Ishikawa (cell line): ENCODE measurements around the gene DEAF1.

Experiments used
- CEBPB ChIP-seq: IDR thresholded peaks from 2 replicates; pipeline ENCODE4 v1.6.1; 2012
- CREB1 ChIP-seq: IDR thresholded peaks from 2 replicates; pipeline ENCODE4 v1.6.1; 2012; ENCODE audit warnings: low read depth
- EGR1 ChIP-seq: IDR thresholded peaks from 2 replicates; pipeline ENCODE4 v1.6.1; 2012
- EP300 ChIP-seq: IDR thresholded peaks from 2 replicates; pipeline ENCODE4 v1.6.1; 2012; ENCODE audit warnings: borderline replicate concordance
- FOXM1 ChIP-seq: IDR thresholded peaks from 2 replicates; pipeline ENCODE4 v1.6.1; 2012; ENCODE audit warnings: low read depth, borderline replicate concordance
- NFIC ChIP-seq: IDR thresholded peaks from 2 replicates; pipeline ENCODE4 v1.6.1; 2012
- RAD21 ChIP-seq: IDR thresholded peaks from 2 replicates; pipeline ENCODE4 v1.6.1; 2012; ENCODE audit warnings: low read depth
- TAF1 ChIP-seq: IDR thresholded peaks from 2 replicates; pipeline ENCODE4 v1.6.1; 2012; ENCODE audit warnings: low read depth, mild to moderate bottlenecking
- TCF12 ChIP-seq: IDR thresholded peaks from 2 replicates; pipeline ENCODE4 v1.6.1; 2012; ENCODE audit warnings: low read depth
- TEAD4 ChIP-seq: IDR thresholded peaks from 2 replicates; pipeline ENCODE4 v1.6.1; 2012
- YY1 ChIP-seq: IDR thresholded peaks from 2 replicates; pipeline ENCODE4 v1.6.1; 2012; ENCODE audit warnings: low read depth
- ZBTB7A ChIP-seq: IDR thresholded peaks from 2 replicates; pipeline ENCODE4 v1.6.1; 2012; ENCODE audit warnings: low read depth
- TF ChIP-seq, protein P1 (sequence below): IDR thresholded peaks from 2 replicates; pipeline ENCODE4 v1.6.1; 2012
- TF ChIP-seq, protein P2 (sequence below): IDR thresholded peaks from 2 replicates; pipeline ENCODE4 v1.6.1; 2012; ENCODE audit warnings: low read depth, mild to moderate bottlenecking
- TF ChIP-seq, protein P3 (sequence below): IDR thresholded peaks from 2 replicates; pipeline ENCODE4 v1.6.1; 2012

The DEAF1 gene

GRCh38 chr11:690738-691633 lies 4.0 kb downstream of the DEAF1 start:
- TF ChIP-seq TEAD4 (no peak), EP300 (no peak), ZBTB7A (no peak), YY1 (no peak), CREB1 (no peak), NFIC (no peak)
- TF ChIP-seq, protein P1, sequence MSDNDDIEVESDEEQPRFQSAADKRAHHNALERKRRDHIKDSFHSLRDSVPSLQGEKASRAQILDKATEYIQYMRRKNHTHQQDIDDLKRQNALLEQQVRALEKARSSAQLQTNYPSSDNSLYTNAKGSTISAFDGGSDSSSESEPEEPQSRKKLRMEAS: no peak
- TF ChIP-seq, protein P2, sequence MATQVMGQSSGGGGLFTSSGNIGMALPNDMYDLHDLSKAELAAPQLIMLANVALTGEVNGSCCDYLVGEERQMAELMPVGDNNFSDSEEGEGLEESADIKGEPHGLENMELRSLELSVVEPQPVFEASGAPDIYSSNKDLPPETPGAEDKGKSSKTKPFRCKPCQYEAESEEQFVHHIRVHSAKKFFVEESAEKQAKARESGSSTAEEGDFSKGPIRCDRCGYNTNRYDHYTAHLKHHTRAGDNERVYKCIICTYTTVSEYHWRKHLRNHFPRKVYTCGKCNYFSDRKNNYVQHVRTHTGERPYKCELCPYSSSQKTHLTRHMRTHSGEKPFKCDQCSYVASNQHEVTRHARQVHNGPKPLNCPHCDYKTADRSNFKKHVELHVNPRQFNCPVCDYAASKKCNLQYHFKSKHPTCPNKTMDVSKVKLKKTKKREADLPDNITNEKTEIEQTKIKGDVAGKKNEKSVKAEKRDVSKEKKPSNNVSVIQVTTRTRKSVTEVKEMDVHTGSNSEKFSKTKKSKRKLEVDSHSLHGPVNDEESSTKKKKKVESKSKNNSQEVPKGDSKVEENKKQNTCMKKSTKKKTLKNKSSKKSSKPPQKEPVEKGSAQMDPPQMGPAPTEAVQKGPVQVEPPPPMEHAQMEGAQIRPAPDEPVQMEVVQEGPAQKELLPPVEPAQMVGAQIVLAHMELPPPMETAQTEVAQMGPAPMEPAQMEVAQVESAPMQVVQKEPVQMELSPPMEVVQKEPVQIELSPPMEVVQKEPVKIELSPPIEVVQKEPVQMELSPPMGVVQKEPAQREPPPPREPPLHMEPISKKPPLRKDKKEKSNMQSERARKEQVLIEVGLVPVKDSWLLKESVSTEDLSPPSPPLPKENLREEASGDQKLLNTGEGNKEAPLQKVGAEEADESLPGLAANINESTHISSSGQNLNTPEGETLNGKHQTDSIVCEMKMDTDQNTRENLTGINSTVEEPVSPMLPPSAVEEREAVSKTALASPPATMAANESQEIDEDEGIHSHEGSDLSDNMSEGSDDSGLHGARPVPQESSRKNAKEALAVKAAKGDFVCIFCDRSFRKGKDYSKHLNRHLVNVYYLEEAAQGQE: no peak

DNA sequence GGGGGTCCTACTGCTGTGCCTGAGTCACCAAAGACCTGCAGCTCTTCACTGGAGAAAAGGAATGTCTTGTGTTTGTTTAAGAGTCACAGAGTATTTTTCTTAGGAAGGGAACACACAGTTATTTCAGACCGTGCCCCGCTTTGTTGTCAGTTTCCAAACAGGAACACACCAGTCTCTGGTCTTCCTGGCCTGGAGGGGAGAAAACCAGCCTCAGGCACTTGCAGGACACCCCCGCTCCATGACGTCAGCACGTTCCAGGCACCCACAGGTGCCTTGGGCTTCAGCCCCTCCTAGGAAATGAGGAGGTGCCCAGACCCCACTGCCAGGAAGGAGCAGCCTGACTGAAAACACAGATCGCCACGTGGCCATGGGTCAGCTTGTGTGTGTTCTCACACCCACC lies 5.4 kb downstream of the DEAF1 start:
- no peak for TF ChIP-seq CREB1
- TF ChIP-seq RAD21: no peak
- no peak for TF ChIP-seq TEAD4
- no peak for TF ChIP-seq CEBPB
- TF ChIP-seq, protein P2: no peak
- TF ChIP-seq, protein P3, sequence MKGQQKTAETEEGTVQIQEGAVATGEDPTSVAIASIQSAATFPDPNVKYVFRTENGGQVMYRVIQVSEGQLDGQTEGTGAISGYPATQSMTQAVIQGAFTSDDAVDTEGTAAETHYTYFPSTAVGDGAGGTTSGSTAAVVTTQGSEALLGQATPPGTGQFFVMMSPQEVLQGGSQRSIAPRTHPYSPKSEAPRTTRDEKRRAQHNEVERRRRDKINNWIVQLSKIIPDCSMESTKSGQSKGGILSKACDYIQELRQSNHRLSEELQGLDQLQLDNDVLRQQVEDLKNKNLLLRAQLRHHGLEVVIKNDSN: no peak
- no peak for TF ChIP-seq EP300
- no peak for TF ChIP-seq NFIC
- no peak for TF ChIP-seq TAF1
- TF ChIP-seq EGR1: no peak
- no peak for TF ChIP-seq TCF12

DNA sequence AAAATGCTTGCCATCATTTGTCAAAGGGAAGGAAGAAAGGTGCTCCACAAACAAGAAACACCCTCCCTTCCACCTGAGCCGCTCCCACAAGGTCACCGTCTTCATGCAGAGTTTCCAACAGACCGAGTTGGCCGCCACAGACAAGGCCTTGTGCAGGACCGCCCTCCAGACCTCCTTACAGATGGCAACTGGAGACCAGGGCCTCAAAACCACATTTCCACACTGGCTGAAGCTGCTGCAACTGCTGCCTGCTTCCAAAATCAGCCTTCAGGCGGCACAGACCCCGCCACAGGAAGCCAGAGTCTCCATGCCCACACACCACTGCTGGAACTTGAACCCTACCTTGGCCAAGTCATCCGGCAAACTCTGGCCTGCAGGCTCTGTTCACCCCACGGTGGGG lies 6.3 kb downstream of the DEAF1 start:
- TF ChIP-seq, protein P1: no peak
- no peak for TF ChIP-seq EGR1
- no peak for TF ChIP-seq NFIC
- no peak for TF ChIP-seq TCF12
- TF ChIP-seq, protein P2: no peak
- no peak for TF ChIP-seq FOXM1
- no peak for TF ChIP-seq YY1
- no peak for TF ChIP-seq ZBTB7A
- TF ChIP-seq, protein P3: no peak
- no peak for TF ChIP-seq TEAD4
- no peak for TF ChIP-seq TAF1

- TF ChIP-seq NFIC (no peak), EGR1 (no peak), RAD21 (no peak), TAF1 (no peak)
- TF ChIP-seq, protein P2: no peak
Measured at GRCh38 chr11:687751-688150, 7.3 kb downstream of the DEAF1 start.
